Measurements from ENCODE around the gene CUEDC2.

CUEDC2 gene

DNA sequence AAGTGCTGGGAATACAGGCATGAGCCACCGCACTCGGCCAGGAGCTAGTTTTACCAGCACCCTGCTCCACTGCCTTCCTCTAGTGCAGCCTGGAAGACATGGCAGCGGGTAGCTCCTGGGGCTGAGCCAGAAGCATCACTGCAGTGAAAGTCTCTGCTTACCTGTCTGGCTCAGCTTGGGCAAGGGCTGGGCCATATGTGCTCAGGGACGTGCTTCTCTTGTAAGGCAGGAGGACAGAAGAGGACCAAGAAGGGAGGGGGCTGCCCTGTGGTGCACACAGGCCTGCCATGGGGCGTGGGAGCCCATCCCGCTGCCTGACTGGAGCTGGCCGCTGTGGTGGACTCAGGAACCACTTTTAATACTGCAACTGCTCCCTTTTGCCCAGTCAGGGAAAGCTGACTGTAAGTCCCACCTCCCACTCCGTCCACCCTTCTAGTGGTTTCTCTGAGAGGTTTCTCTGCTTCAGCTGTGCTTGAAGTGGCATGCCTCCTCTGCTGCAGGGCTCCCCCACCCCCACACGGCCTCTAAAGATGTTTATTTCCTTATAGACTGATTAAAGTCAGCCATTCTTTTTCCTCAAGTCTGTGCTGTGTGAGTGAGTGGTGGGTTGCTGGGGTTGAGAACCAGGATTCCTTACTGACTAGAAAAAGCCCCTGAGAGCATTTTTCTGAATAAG is 44.2 kb upstream of the CUEDC2 start:
- Histone ChIP-seq H3K9me3 (ENCODE audit: low read length) (no peaks in the 10 kb centered on the region), H3F3A (ENCODE audit: insufficient read depth, low read length) (no peaks in the 10 kb centered on the region), H3K27me3 (ENCODE audit: insufficient read depth, low read length) (no peaks in the 10 kb centered on the region), H4K20me1 (ENCODE audit: insufficient read depth, low read length) (no peaks in the 10 kb centered on the region), H3K9ac (ENCODE audit: low read length) (no peak overlapping the region), H3K27ac (ENCODE audit: low read depth, low read length, poor library complexity, severe bottlenecking) (no peak overlapping the region), H3K79me2 (ENCODE audit: insufficient read depth, low read length) (no peaks in the 10 kb centered on the region), H3K9me2 (ENCODE audit: low read depth, low read length) (no peaks in the 10 kb centered on the region), H3K4me1 (ENCODE audit: insufficient read depth, low read length, severe bottlenecking) (no peaks in the 10 kb centered on the region), H3K36me3 (ENCODE audit: insufficient read depth, low read length) (peaks cover 23% of the 10 kb centered on the region; the same call in 1 of the 2 replicates), H3K4me2 (ENCODE audit: low read length) (no peak overlapping the region), H3K4me3 (ENCODE audit: low read depth, low read length, poor library complexity, severe bottlenecking) (no peak overlapping the region), H2AFZ (ENCODE audit: low read length) (no peak overlapping the region)
- no peak for TF ChIP-seq EZH2 (IDR thresholded peaks at IDR 0.05; ENCODE audit: borderline replicate concordance, low read length)
- TF ChIP-seq, protein P1, sequence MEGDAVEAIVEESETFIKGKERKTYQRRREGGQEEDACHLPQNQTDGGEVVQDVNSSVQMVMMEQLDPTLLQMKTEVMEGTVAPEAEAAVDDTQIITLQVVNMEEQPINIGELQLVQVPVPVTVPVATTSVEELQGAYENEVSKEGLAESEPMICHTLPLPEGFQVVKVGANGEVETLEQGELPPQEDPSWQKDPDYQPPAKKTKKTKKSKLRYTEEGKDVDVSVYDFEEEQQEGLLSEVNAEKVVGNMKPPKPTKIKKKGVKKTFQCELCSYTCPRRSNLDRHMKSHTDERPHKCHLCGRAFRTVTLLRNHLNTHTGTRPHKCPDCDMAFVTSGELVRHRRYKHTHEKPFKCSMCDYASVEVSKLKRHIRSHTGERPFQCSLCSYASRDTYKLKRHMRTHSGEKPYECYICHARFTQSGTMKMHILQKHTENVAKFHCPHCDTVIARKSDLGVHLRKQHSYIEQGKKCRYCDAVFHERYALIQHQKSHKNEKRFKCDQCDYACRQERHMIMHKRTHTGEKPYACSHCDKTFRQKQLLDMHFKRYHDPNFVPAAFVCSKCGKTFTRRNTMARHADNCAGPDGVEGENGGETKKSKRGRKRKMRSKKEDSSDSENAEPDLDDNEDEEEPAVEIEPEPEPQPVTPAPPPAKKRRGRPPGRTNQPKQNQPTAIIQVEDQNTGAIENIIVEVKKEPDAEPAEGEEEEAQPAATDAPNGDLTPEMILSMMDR (IDR thresholded peaks at IDR 0.05; ENCODE audit: low read length): no peak

DNA sequence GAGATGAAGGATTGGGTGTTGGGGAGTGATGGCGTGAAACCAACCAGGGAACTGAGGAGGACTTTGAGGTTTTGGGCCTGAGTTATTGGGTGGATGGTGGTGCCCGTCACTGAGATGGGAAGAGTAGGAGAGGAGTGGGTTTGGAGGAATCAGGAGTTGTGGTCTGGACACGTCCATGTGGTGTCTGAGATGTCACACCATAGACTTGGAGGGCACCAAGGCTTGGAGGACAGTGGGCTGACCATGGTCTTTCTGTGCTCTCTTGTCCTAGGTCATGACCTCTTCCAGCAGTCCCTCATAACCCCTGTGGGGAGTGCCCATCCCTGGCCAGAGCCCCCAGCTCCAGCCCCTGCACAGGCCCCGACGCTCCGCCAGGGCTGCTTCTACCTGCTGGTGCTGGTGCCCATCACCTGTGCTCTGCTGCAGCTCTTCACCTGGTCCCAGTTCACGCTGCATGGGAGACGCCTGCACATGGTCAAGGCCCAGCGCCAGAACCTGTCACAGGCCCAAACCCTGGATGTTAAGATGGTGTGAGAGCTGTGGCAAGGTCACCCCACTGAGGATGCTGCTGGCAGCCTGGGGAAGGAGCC is 43.2 kb upstream of the CUEDC2 start:
- no peaks in the 10 kb centered on the region for H3K9me2 ChIP-seq (ENCODE audit: low read depth, low read length)
- H3K4me1 ChIP-seq (ENCODE audit: insufficient read depth, low read length, severe bottlenecking): no peaks in the 10 kb centered on the region
- H3F3A ChIP-seq (ENCODE audit: insufficient read depth, low read length): no peaks in the 10 kb centered on the region
- H2AFZ ChIP-seq (ENCODE audit: low read length): no peak overlapping the region
- no peak overlapping the region for H3K4me2 ChIP-seq (ENCODE audit: low read length)
- TF ChIP-seq, protein P1 (IDR thresholded peaks at IDR 0.05; ENCODE audit: low read length): no peak
- TF ChIP-seq EZH2 (IDR thresholded peaks at IDR 0.05; ENCODE audit: borderline replicate concordance, low read length): no peak
- H3K4me3 ChIP-seq (ENCODE audit: low read depth, low read length, poor library complexity, severe bottlenecking): no peak overlapping the region
- no peaks in the 10 kb centered on the region for H3K79me2 ChIP-seq (ENCODE audit: insufficient read depth, low read length)
- peaks cover 13% of the 10 kb centered on the region; the same call in 1 of the 2 replicates for H3K36me3 ChIP-seq (ENCODE audit: insufficient read depth, low read length)
- H3K27ac ChIP-seq (ENCODE audit: low read depth, low read length, poor library complexity, severe bottlenecking): no peak overlapping the region
- H4K20me1 ChIP-seq (ENCODE audit: insufficient read depth, low read length): no peaks in the 10 kb centered on the region
- no peaks in the 10 kb centered on the region for H3K27me3 ChIP-seq (ENCODE audit: insufficient read depth, low read length)
- no peak overlapping the region for H3K9ac ChIP-seq (ENCODE audit: low read length)
- H3K9me3 ChIP-seq (ENCODE audit: low read length): no peaks in the 10 kb centered on the region

DNA sequence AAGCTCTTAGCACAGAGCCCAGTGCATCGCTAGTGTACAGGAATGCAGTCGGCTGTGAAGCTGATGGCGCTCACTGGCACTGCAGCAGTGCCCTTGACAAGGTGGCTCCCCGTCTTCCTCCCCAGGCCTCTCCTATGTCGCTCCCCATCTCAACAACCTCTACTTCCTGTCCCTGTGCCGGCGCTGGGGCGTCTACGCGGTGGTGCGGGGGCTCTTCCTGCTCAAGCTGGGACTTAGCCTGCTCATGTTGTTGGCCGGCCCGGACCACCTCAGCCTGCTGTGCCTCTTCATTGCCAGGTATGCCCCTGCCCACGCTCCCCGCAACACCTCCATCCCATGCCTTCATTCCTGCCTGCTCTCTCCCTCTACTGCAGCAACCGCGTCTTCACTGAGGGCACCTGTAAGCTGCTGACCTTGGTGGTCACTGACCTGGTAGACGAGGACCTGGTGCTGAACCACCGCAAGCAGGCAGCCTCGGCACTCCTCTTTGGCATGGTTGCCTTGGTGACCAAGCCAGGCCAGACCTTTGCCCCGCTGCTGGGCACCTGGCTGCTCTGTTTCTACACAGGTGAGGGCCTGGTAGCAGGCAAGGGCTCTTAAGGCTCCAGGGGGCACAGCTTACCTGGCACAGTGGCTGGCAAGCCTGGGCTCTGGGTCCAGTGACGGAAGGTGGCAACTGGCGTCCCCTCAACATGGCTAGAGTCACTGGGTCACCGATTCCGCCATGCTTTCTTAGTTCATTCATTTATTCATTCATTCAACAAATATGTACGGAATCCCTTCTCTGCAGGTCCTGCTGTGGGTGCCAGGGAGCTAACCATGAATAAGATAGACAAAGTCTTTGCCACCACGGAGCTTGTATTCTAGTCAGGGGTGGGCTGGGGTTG is 41.3 kb upstream of the CUEDC2 start:
- no peak overlapping the region for H3K4me2 ChIP-seq (ENCODE audit: low read length)
- H2AFZ ChIP-seq (ENCODE audit: low read length): no peak overlapping the region
- H3K27me3 ChIP-seq (ENCODE audit: insufficient read depth, low read length): no peaks in the 10 kb centered on the region
- H3K9ac ChIP-seq (ENCODE audit: low read length): no peak overlapping the region
- no peaks in the 10 kb centered on the region for H3K4me1 ChIP-seq (ENCODE audit: insufficient read depth, low read length, severe bottlenecking)
- peaks cover 6% of the 10 kb centered on the region for H3K36me3 ChIP-seq (ENCODE audit: insufficient read depth, low read length)
- no peaks in the 10 kb centered on the region for H3K9me3 ChIP-seq (ENCODE audit: low read length)
- H3K79me2 ChIP-seq (ENCODE audit: insufficient read depth, low read length): no peaks in the 10 kb centered on the region
- no peaks in the 10 kb centered on the region for H3K9me2 ChIP-seq (ENCODE audit: low read depth, low read length)
- TF ChIP-seq, protein P1 (IDR thresholded peaks at IDR 0.05; ENCODE audit: low read length): no peak
- TF ChIP-seq EZH2 (IDR thresholded peaks at IDR 0.05; ENCODE audit: borderline replicate concordance, low read length): no peak
- no peak overlapping the region for H3K4me3 ChIP-seq (ENCODE audit: low read depth, low read length, poor library complexity, severe bottlenecking)
- no peaks in the 10 kb centered on the region for H4K20me1 ChIP-seq (ENCODE audit: insufficient read depth, low read length)
- H3F3A ChIP-seq (ENCODE audit: insufficient read depth, low read length): no peaks in the 10 kb centered on the region
- no peak overlapping the region for H3K27ac ChIP-seq (ENCODE audit: low read depth, low read length, poor library complexity, severe bottlenecking)
